LNCAP (cell line): Measurements from ENCODE around the gene HJURP.

ENCODE experiments used
- CTCF ChIP-seq: fragments of 450-650 bp; IDR thresholded peaks from 2 replicates; pipeline ENCODE4 v1.5.1; 2017; ENCODE audit warnings: mild to moderate bottlenecking

HJURP gene

GRCh38 chr2:233823731-233824121, 30.6 kb downstream of the HJURP start:
- no peak for TF ChIP-seq CTCF

- no peak for TF ChIP-seq CTCF
These were observed 31.3 kb downstream of the HJURP start for GRCh38 chr2:233822781-233823730.

GRCh38 chr2:233822101-233822771, 32.1 kb downstream of the HJURP start:
- no peak for TF ChIP-seq CTCF

- TF ChIP-seq CTCF: no peak
These were observed 32.6 kb downstream of the HJURP start for GRCh38 chr2:233821709-233822100.

GRCh38 chr2:233821196-233821595, 33.1 kb downstream of the HJURP start:
- TF ChIP-seq CTCF: no peak

GRCh38 chr2:233820774-233821105, 33.6 kb downstream of the HJURP start:
- no peak for TF ChIP-seq CTCF

GRCh38 chr2:233819884-233820773, 34.2 kb downstream of the HJURP start:
- no peak for TF ChIP-seq CTCF
